Mesenchymal stem cell (in vitro differentiated cells and primary cell): ENCODE results near the gene IST1. TPM values are rescaled to one million over a fixed set of nuclear protein-coding genes. Genes with fewer than 3 reads are reported as not detected.
A peak's percentile ranks its signal among the peaks of the same experiment; 100 is the strongest.

ENCODE experiments used
- DNase-seq: peaks from one replicate; pipeline ENCODE4 v3.0.0-alpha.2; 2013
- H2AFZ ChIP-seq: one replicate; pipeline ENCODE4 v1.6.1; 2013; ENCODE audit warnings: low read depth, mild to moderate bottlenecking, control low read depth, inconsistent platforms, low read length, moderate library complexity
- H2AK5ac ChIP-seq: 2 replicates; pipeline ENCODE4 v1.6.1; 2013; ENCODE audit warnings: low read length, moderate library complexity, mild to moderate bottlenecking, inconsistent platforms; ENCODE audit not compliant: severe bottlenecking
- H2BK120ac ChIP-seq: one replicate; pipeline ENCODE4 v1.6.1; 2013; ENCODE audit warnings: low read depth, mild to moderate bottlenecking, inconsistent platforms, low read length, moderate library complexity
- H2BK12ac ChIP-seq, 2 experiments: one replicate each; pipeline ENCODE4 v1.6.1; 2013; ENCODE audit warnings: inconsistent platforms in 2 of 2, low read length in 2 of 2, mild to moderate bottlenecking in 2 of 2, moderate library complexity in 2 of 2, control low read depth in 1 of 2
- H2BK15ac ChIP-seq: one replicate; pipeline ENCODE4 v1.6.1; 2013; ENCODE audit warnings: mild to moderate bottlenecking, low read depth, inconsistent platforms; ENCODE audit not compliant: poor library complexity, severe bottlenecking
- H2BK5ac ChIP-seq: 2 replicates; pipeline ENCODE4 v1.6.1; 2013; ENCODE audit warnings: low read depth, mild to moderate bottlenecking, low read length, control low read depth, inconsistent platforms; ENCODE audit not compliant: poor library complexity, severe bottlenecking
- H3K14ac ChIP-seq, 2 experiments: one replicate each; pipeline ENCODE4 v1.6.1; 2013; ENCODE audit warnings: inconsistent platforms in 2 of 2, low read length in 2 of 2, control low read depth in 1 of 2, mild to moderate bottlenecking in 1 of 2, moderate library complexity in 1 of 2
- H3K18ac ChIP-seq, 2 experiments: one replicate each; pipeline ENCODE4 v1.6.1; 2013; ENCODE audit warnings: inconsistent platforms in 2 of 2, low read length in 2 of 2, control low read depth in 1 of 2, low read depth in 1 of 2, mild to moderate bottlenecking in 1 of 2
- H3K23ac ChIP-seq, 2 experiments: one replicate each; pipeline ENCODE4 v1.6.1; 2013; ENCODE audit warnings: inconsistent platforms in 2 of 2, low read length in 2 of 2, mild to moderate bottlenecking in 2 of 2, moderate library complexity in 2 of 2, control low read depth in 1 of 2
- H3K27ac ChIP-seq: 2 replicates; pipeline ENCODE4 v1.5.1; 2013; ENCODE audit warnings: mild to moderate bottlenecking, moderate library complexity, low read length, control low read depth, inconsistent platforms; ENCODE audit not compliant: poor library complexity, severe bottlenecking
- H3K27me3 ChIP-seq, 2 experiments: 2 replicates each; pipeline versions ENCODE4 v1.6.1 to v1.7.0; 2013; ENCODE audit warnings: low read length in 2 of 2, mild to moderate bottlenecking in 2 of 2, moderate library complexity in 2 of 2, control low read depth in 1 of 2, inconsistent platforms in 1 of 2; ENCODE audit not compliant: control insufficient read depth in 1 of 2, insufficient read depth in 1 of 2
- H3K36me3 ChIP-seq, 2 experiments: 2 replicates each; pipeline versions ENCODE4 v1.6.1 to v1.7.0; 2013; ENCODE audit warnings: low read length in 2 of 2, control low read depth in 1 of 2, inconsistent platforms in 1 of 2, low read depth in 1 of 2, mild to moderate bottlenecking in 1 of 2; ENCODE audit not compliant: insufficient read depth in 2 of 2, control insufficient read depth in 1 of 2
- H3K4ac ChIP-seq, 2 experiments: one replicate each; pipeline ENCODE4 v1.6.1; 2013; ENCODE audit warnings: inconsistent platforms in 2 of 2, low read length in 2 of 2, mild to moderate bottlenecking in 2 of 2, moderate library complexity in 2 of 2, control low read depth in 1 of 2, low read depth in 1 of 2
- H3K4me1 ChIP-seq: 2 replicates; pipeline ENCODE4 v1.6.1; 2013; ENCODE audit warnings: low read depth, low read length, control low read depth; ENCODE audit not compliant: control insufficient read depth, insufficient read depth
- H3K4me2 ChIP-seq: 2 replicates; pipeline ENCODE4 v1.6.1; 2013; ENCODE audit warnings: low read length, mild to moderate bottlenecking, inconsistent platforms; ENCODE audit not compliant: poor library complexity, severe bottlenecking
- H3K4me3 ChIP-seq, 2 experiments: 2 replicates each; pipeline versions ENCODE4 v1.5.1 to v1.7.0; 2013; ENCODE audit warnings: low read length in 2 of 2, mild to moderate bottlenecking in 2 of 2, control low read depth in 1 of 2, low read depth in 1 of 2; ENCODE audit not compliant: insufficient read depth in 1 of 2
- H3K79me1 ChIP-seq: replicated peaks from 2 replicates; pipeline ENCODE4 v1.6.1; 2013; ENCODE audit warnings: mild to moderate bottlenecking, control low read depth, low read length, inconsistent platforms; ENCODE audit not compliant: poor library complexity, severe bottlenecking
- H3K9ac ChIP-seq: 2 replicates; pipeline ENCODE4 v1.7.0; 2013; ENCODE audit warnings: mild to moderate bottlenecking, low read length, moderate library complexity
- H3K9me3 ChIP-seq: 2 replicates; pipeline ENCODE4 v1.7.0; 2013; ENCODE audit warnings: mild to moderate bottlenecking, low read length; ENCODE audit not compliant: control insufficient read depth
- H4K8ac ChIP-seq: one replicate; pipeline ENCODE4 v1.6.1; 2013; ENCODE audit warnings: inconsistent platforms, mild to moderate bottlenecking, low read length, moderate library complexity
- H4K91ac ChIP-seq: one replicate; pipeline ENCODE4 v1.6.1; 2013; ENCODE audit warnings: mild to moderate bottlenecking, low read length, inconsistent platforms
- WGBS: methylation state at CpG from one replicate; pipeline ENCODE4 v1.1.7; 2013; ENCODE audit warnings: mixed read lengths; 5-methylcytosine and 5-hydroxymethylcytosine counted together
- polyA plus RNA-seq, 2 experiments: library from polyadenylated mRNA; stranded (reverse); fragments of 200-250 nt; gene quantifications; one replicate each; pipeline ENCODE4 v1.2.3, GENCODE V29; 2013

Gene IST1
- polyA plus RNA-seq (2013, experiment 1 of 2) = 77.7 TPM
- polyA plus RNA-seq (2013, experiment 2 of 2) = 76.1 TPM

GRCh38 chr16:71894921-71895678 lies at the start of gene IST1:
Gene IST1 (plus strand): TSS chr16:71895531. CDS start chr16:71915641, 20,110 bp downstream.
- H3K27me3 ChIP-seq = no peaks in the 10 kb centered on the region
- H3K79me1 ChIP-seq = peaks cover 2% of the 10 kb centered on the region
- H2AK5ac ChIP-seq = peak within 1 kb of the TSS; percentile 60
- H3K4me2 ChIP-seq = peak within 1 kb of the TSS; percentile 96
- H3K4me1 ChIP-seq = peaks cover 7% of the 10 kb centered on the region
- H2BK12ac ChIP-seq = peak within 1 kb of the TSS in 1 of 2 experiments; percentile 76
- H3K36me3 ChIP-seq = peaks cover 7 to 10% of the 10 kb centered on the region in 2 experiments
- H2BK5ac ChIP-seq = peak within 1 kb of the TSS; percentile 68
- H3K14ac ChIP-seq = peak within 1 kb of the TSS in 1 of 2 experiments; percentile 99
- H4K8ac ChIP-seq = peak within 1 kb of the TSS; percentile 85
- peak within 1 kb of the TSS; percentile 93 to 99 for H3K18ac ChIP-seq
- H3K4ac ChIP-seq = peak within 1 kb of the TSS; percentile 27 to 97
- WGBS = under 1% methylated on average over 63 of the region's 67 CpGs
- peak within 1 kb of the TSS; percentile 39 for H2AFZ ChIP-seq
- H3K27ac ChIP-seq = peak within 1 kb of the TSS; percentile 95
- H3K23ac ChIP-seq = peak within 1 kb of the TSS in 1 of 2 experiments; percentile 51
- H3K9me3 ChIP-seq = no peaks in the 10 kb centered on the region
- H3K9ac ChIP-seq = peak within 1 kb of the TSS; percentile 97
- H2BK120ac ChIP-seq = peak within 1 kb of the TSS; percentile 71
- peak within 1 kb of the TSS; percentile 89 for H4K91ac ChIP-seq
- peak within 1 kb of the TSS; percentile 78 to 93 for H3K4me3 ChIP-seq
- peak; percentile 99 for DNase-seq
- H2BK15ac ChIP-seq = peak within 1 kb of the TSS; percentile 84

- H2AFZ ChIP-seq = peak within 1 kb of the TSS; percentile 67
- no peaks in the 10 kb centered on the region for H3K27me3 ChIP-seq
- H3K14ac ChIP-seq = peak within 1 kb of the TSS in 1 of 2 experiments; percentile 66
- H3K9ac ChIP-seq = peak within 1 kb of the TSS; percentile 99
- peak within 1 kb of the TSS; percentile 42 for H2BK120ac ChIP-seq
- H3K27ac ChIP-seq = peak within 1 kb of the TSS; percentile 19
- peaks cover 25% of the 10 kb centered on the region for H3K79me1 ChIP-seq
- peak within 1 kb of the TSS; percentile 71 for H2AK5ac ChIP-seq
- peak within 1 kb of the TSS; percentile 68 to 88 for H3K18ac ChIP-seq
- H3K36me3 ChIP-seq = peaks cover 20 to 31% of the 10 kb centered on the region in 2 experiments
- WGBS = 1% methylated on average over 59 of the region's 62 CpGs
- H3K4me1 ChIP-seq = peaks cover 5% of the 10 kb centered on the region
- H3K4me3 ChIP-seq = peak within 1 kb of the TSS; percentile 91 to 96
- peak; percentile 93 for DNase-seq
- no peaks in the 10 kb centered on the region for H3K9me3 ChIP-seq
- peak within 1 kb of the TSS in 1 of 2 experiments; percentile 75 for H3K23ac ChIP-seq
- peak within 1 kb of the TSS; percentile 93 for H3K4me2 ChIP-seq
- H2BK15ac ChIP-seq = peak within 1 kb of the TSS; percentile 12
- H2BK5ac ChIP-seq = peak within 1 kb of the TSS; percentile 84
- no peak within 1 kb of the TSS for H4K91ac ChIP-seq
- H4K8ac ChIP-seq = peak within 1 kb of the TSS; percentile 97
- peak within 1 kb of the TSS; percentile 73 to 97 for H3K4ac ChIP-seq
- no peak within 1 kb of the TSS for H2BK12ac ChIP-seq
These were observed 49.5 kb upstream of the IST1 start, which contains the start of gene ATXN1L for GRCh38 chr16:71845639-71846430. Gene ATXN1L (plus strand): TSS chr16:71845976. CDS start chr16:71849741, 3,765 bp downstream.

GRCh38 chr16:71846431-71846830 lies 48.9 kb upstream of the IST1 start:
- peak overlapping the region; percentile 32 for H2AFZ ChIP-seq
- no peak overlapping the region for H2BK5ac ChIP-seq
- H3K9me3 ChIP-seq = no peaks in the 10 kb centered on the region
- H3K23ac ChIP-seq = no peak overlapping the region
- DNase-seq = peak; percentile 39
- no peak overlapping the region for H2BK15ac ChIP-seq
- H2BK12ac ChIP-seq = no peak overlapping the region
- peak overlapping the region; percentile 99 for H3K9ac ChIP-seq
- no peak overlapping the region for H2BK120ac ChIP-seq
- peaks cover 26 to 37% of the 10 kb centered on the region in 2 experiments for H3K36me3 ChIP-seq
- H3K18ac ChIP-seq = peak overlapping the region in 1 of 2 experiments; percentile 56
- H3K27me3 ChIP-seq = no peaks in the 10 kb centered on the region
- H3K4me1 ChIP-seq = peaks cover 5% of the 10 kb centered on the region
- no peak overlapping the region for H4K91ac ChIP-seq
- H2AK5ac ChIP-seq = no peak overlapping the region
- 3% methylated on average over 20 of the region's 20 CpGs for WGBS
- H3K4ac ChIP-seq = peak overlapping the region in 1 of 2 experiments; percentile 73
- H3K14ac ChIP-seq = no peak overlapping the region
- no peak overlapping the region for H4K8ac ChIP-seq
- peak overlapping the region; percentile 91 to 96 for H3K4me3 ChIP-seq
- peak overlapping the region; percentile 82 for H3K4me2 ChIP-seq
- no peak overlapping the region for H3K27ac ChIP-seq
- H3K79me1 ChIP-seq = peaks cover 31% of the 10 kb centered on the region
